ENCODE measurements around the gene GSK3A.

GRCh38 chr19:42245231-42245630 is 2.8 kb upstream of the GSK3A start:
- TF ChIP-seq POU2F2 (IDR thresholded peaks at IDR 0.05; ENCODE audit: low read depth, low read length) = no peak
- no peak for TF ChIP-seq POLR2AphosphoS5 (IDR thresholded peaks at IDR 0.05; ENCODE audit: low read depth, low read length)
- no peak for TF ChIP-seq POLR2A (IDR thresholded peaks at IDR 0.05; ENCODE audit: low read depth, low read length)
- TF ChIP-seq TAF1 (IDR thresholded peaks at IDR 0.05; ENCODE audit: low read depth, low read length) = no peak
- no peak for TF ChIP-seq PAX5 (IDR thresholded peaks at IDR 0.05; ENCODE audit: insufficient read depth, low read length, severe bottlenecking)
- no peak for TF ChIP-seq SPI1 (IDR thresholded peaks at IDR 0.05; ENCODE audit: low read depth, low read length)

Measured in GM12891 (cell line).